Measurements from ENCODE around the gene IL17D.

Gene IL17D

GRCh38 chr13:20711301-20712044 is 8.0 kb downstream of the IL17D start:
- Histone ChIP-seq H3K9me3 (ENCODE audit: control insufficient read depth in 1 of 2, low read length in 2 of 2) (no peaks in the 10 kb centered on the region), H3K36me3 (ENCODE audit: control insufficient read depth in 1 of 2, insufficient read depth in 2 of 2, low read length in 2 of 2) (peaks cover 0 to 6% of the 10 kb centered on the region in 2 donors), H3K27me3 (ENCODE audit: low read depth, low read length) (no peaks in the 10 kb centered on the region), H3K4me3 (ENCODE audit: low read depth in 1 of 2, low read length in 2 of 2) (no peak overlapping the region), H3K4me1 (ENCODE audit: control insufficient read depth in 1 of 2, insufficient read depth in 2 of 2, low read length in 2 of 2) (peaks cover 0 to 13% of the 10 kb centered on the region in 2 donors), H3K27ac (ENCODE audit: low read length) (no peak overlapping the region)

DNA sequence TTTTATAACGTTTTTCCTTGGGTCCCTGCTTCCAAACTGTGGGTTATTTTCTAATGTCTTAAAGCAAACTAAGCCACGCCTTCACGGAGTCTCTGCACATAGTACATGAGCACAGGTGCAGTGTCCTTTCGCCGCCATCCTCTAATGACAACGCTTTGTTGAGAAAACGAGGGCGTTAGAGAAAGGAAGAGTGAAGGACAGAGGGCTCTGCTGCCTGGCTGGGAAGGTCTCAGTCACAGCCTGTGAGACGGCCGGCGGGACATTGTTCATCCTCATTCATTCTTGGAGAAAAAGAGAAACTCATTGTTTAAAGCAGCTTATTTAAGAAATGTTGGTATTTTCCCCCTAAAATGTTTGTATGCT is 9.5 kb downstream of the IL17D start:
- Histone ChIP-seq H3K27ac (ENCODE audit: low read length) (peak overlapping the region; percentile 49), H3K9me3 (ENCODE audit: control insufficient read depth in 1 of 2, low read length in 2 of 2) (no peaks in the 10 kb centered on the region), H3K4me3 (ENCODE audit: low read depth in 1 of 2, low read length in 2 of 2) (peak overlapping the region; percentile 32 to 54), H3K27me3 (ENCODE audit: low read depth, low read length) (no peaks in the 10 kb centered on the region), H3K4me1 (ENCODE audit: control insufficient read depth in 1 of 2, insufficient read depth in 2 of 2, low read length in 2 of 2) (peaks cover 0 to 13% of the 10 kb centered on the region in 2 donors), H3K36me3 (ENCODE audit: control insufficient read depth in 1 of 2, insufficient read depth in 2 of 2, low read length in 2 of 2) (peaks cover 0 to 6% of the 10 kb centered on the region in 2 donors)

- Histone ChIP-seq H3K27ac (ENCODE audit: low read length) (peak overlapping the region; percentile 49), H3K27me3 (ENCODE audit: low read depth, low read length) (no peaks in the 10 kb centered on the region), H3K4me3 (ENCODE audit: low read depth in 1 of 2, low read length in 2 of 2) (peak overlapping the region in 1 of 2 donors; percentile 9), H3K4me1 (ENCODE audit: control insufficient read depth in 1 of 2, insufficient read depth in 2 of 2, low read length in 2 of 2) (peaks cover 0 to 13% of the 10 kb centered on the region in 2 donors), H3K36me3 (ENCODE audit: control insufficient read depth in 1 of 2, insufficient read depth in 2 of 2, low read length in 2 of 2) (peaks cover 0 to 6% of the 10 kb centered on the region in 2 donors), H3K9me3 (ENCODE audit: control insufficient read depth in 1 of 2, low read length in 2 of 2) (no peaks in the 10 kb centered on the region)
Measured at GRCh38 chr13:20713751-20714150, 10.3 kb downstream of the IL17D start.

- H3K36me3 ChIP-seq (ENCODE audit: control insufficient read depth in 1 of 2, insufficient read depth in 2 of 2, low read length in 2 of 2) = peaks cover 0 to 6% of the 10 kb centered on the region in 2 donors
- H3K27me3 ChIP-seq (ENCODE audit: low read depth, low read length) = no peaks in the 10 kb centered on the region
- peak overlapping the region in 1 of 2 donors; percentile 9 for H3K4me3 ChIP-seq (ENCODE audit: low read depth in 1 of 2, low read length in 2 of 2)
- H3K4me1 ChIP-seq (ENCODE audit: control insufficient read depth in 1 of 2, insufficient read depth in 2 of 2, low read length in 2 of 2) = peaks cover 0 to 13% of the 10 kb centered on the region in 2 donors
- H3K9me3 ChIP-seq (ENCODE audit: control insufficient read depth in 1 of 2, low read length in 2 of 2) = no peaks in the 10 kb centered on the region
- peak overlapping the region; percentile 49 for H3K27ac ChIP-seq (ENCODE audit: low read length)
Measured at GRCh38 chr13:20714161-20714560, 10.7 kb downstream of the IL17D start.

DNA sequence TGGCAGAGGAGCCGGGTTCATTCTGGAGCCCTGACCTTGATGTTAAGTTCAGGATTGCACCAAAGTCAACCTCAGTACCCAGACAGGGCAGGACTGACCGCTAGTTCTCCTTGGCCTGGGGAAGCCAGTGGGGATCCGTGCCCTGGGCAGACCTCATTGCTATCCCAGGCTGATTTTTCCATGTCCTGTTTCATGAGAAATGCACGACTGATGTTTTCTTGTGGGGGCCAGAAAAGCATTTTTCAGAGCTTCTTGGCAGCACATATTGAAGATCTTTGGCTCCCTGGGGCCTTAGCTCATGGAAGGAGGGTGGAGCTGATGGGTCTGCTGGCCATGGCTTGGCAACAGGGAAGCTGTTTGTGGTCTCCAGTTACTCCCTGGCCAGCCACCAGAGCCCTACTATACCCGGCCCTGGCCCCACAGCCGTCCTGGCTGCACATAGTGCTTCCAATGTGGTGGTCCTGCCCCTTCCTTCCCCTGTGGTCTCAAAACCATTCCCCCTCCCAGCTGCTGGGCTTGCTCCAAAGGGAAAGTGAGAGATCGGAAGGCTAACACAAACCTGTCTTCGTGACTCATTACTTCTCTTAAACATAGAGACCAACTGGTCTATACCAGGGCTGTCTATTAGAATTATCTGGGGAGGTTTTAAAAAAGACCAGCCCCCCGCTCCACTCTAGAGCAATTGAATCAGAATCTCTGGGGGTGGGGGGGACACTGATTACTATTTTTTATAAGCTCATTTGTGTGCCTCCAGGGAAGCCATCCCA is 11.2 kb downstream of the IL17D start:
- H3K27me3 ChIP-seq (ENCODE audit: low read depth, low read length) = no peaks in the 10 kb centered on the region
- H3K4me3 ChIP-seq (ENCODE audit: low read depth in 1 of 2, low read length in 2 of 2) = peak overlapping the region in 1 of 2 donors; percentile 9
- H3K9me3 ChIP-seq (ENCODE audit: control insufficient read depth in 1 of 2, low read length in 2 of 2) = no peaks in the 10 kb centered on the region
- peaks cover 0 to 6% of the 10 kb centered on the region in 2 donors for H3K36me3 ChIP-seq (ENCODE audit: control insufficient read depth in 1 of 2, insufficient read depth in 2 of 2, low read length in 2 of 2)
- peak overlapping the region; percentile 49 for H3K27ac ChIP-seq (ENCODE audit: low read length)
- peaks cover 0 to 13% of the 10 kb centered on the region in 2 donors for H3K4me1 ChIP-seq (ENCODE audit: control insufficient read depth in 1 of 2, insufficient read depth in 2 of 2, low read length in 2 of 2)

- no peak overlapping the region for H3K4me3 ChIP-seq (ENCODE audit: low read depth in 1 of 2, low read length in 2 of 2)
- H3K27ac ChIP-seq (ENCODE audit: low read length) = no peak overlapping the region
- no peaks in the 10 kb centered on the region for H3K9me3 ChIP-seq (ENCODE audit: control insufficient read depth in 1 of 2, low read length in 2 of 2)
- H3K4me1 ChIP-seq (ENCODE audit: control insufficient read depth in 1 of 2, insufficient read depth in 2 of 2, low read length in 2 of 2) = peaks cover 0 to 13% of the 10 kb centered on the region in 2 donors
- no peaks in the 10 kb centered on the region for H3K27me3 ChIP-seq (ENCODE audit: low read depth, low read length)
- H3K36me3 ChIP-seq (ENCODE audit: control insufficient read depth in 1 of 2, insufficient read depth in 2 of 2, low read length in 2 of 2) = peaks cover 0 to 6% of the 10 kb centered on the region in 2 donors
Measured at GRCh38 chr13:20715330-20715712, 11.8 kb downstream of the IL17D start.

GRCh38 chr13:20716951-20717350 is 13.5 kb downstream of the IL17D start:
- Histone ChIP-seq H3K27ac (ENCODE audit: low read length) (no peak overlapping the region), H3K4me3 (ENCODE audit: low read depth in 1 of 2, low read length in 2 of 2) (no peak overlapping the region), H3K36me3 (ENCODE audit: control insufficient read depth in 1 of 2, insufficient read depth in 2 of 2, low read length in 2 of 2) (peaks cover 0 to 6% of the 10 kb centered on the region in 2 donors), H3K4me1 (ENCODE audit: control insufficient read depth in 1 of 2, insufficient read depth in 2 of 2, low read length in 2 of 2) (peaks cover 0 to 20% of the 10 kb centered on the region in 2 donors), H3K9me3 (ENCODE audit: control insufficient read depth in 1 of 2, low read length in 2 of 2) (no peaks in the 10 kb centered on the region), H3K27me3 (ENCODE audit: low read depth, low read length) (no peaks in the 10 kb centered on the region)

DNA sequence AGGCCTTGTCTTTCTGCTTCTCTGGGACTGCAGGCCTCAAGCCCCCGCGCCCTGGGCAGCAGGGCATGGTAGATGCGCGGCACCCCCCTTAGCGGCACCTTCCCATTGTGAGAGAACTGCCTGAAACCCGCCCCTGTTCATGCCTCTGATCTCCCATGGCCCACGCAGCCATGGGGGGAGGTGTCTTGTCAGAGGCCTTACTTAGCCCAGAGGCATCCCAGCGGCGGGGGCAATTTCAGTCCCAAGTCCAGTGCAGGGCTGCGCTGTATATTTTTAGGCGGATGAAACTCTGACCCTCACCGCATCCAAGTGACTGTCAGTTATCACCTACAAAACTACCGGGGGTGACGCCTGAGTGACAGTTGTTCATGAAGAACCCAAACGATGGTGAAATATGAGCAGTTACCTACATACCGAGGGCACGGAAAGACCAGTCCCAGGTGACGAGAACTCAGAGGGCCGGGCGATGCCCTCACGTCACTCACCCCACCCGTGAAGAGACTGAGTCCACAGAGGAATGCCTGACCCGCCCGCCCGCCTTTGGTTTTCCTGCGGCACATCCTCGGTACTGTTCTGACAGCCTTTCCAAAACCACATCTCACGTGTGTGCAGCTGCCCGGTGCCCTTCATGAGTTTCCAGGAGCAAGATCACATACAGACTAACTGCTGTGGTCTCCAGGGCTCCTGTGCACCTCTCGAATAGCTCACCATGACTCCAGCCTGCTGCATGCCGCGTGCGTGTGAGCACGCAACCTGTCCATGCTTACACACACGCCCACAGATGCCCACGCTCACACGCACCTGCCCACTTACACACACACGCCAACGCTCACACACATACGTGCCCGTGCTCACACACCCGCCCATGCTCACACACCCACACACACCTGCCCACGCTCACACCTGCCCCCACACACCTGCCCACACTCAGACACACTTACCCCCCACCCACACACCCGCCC is 14.4 kb downstream of the IL17D start:
- H3K27me3 ChIP-seq (ENCODE audit: low read depth, low read length) = no peaks in the 10 kb centered on the region
- H3K4me3 ChIP-seq (ENCODE audit: low read depth in 1 of 2, low read length in 2 of 2) = no peak overlapping the region
- peaks cover 0 to 20% of the 10 kb centered on the region in 2 donors for H3K4me1 ChIP-seq (ENCODE audit: control insufficient read depth in 1 of 2, insufficient read depth in 2 of 2, low read length in 2 of 2)
- no peaks in the 10 kb centered on the region for H3K9me3 ChIP-seq (ENCODE audit: control insufficient read depth in 1 of 2, low read length in 2 of 2)
- peaks cover 0 to 6% of the 10 kb centered on the region in 2 donors for H3K36me3 ChIP-seq (ENCODE audit: control insufficient read depth in 1 of 2, insufficient read depth in 2 of 2, low read length in 2 of 2)
- H3K27ac ChIP-seq (ENCODE audit: low read length) = no peak overlapping the region

GRCh38 chr13:20718958-20719566 is 15.6 kb downstream of the IL17D start:
- Histone ChIP-seq H3K4me1 (ENCODE audit: control insufficient read depth in 1 of 2, insufficient read depth in 2 of 2, low read length in 2 of 2) (peaks cover 0 to 17% of the 10 kb centered on the region in 2 donors), H3K9me3 (ENCODE audit: control insufficient read depth in 1 of 2, low read length in 2 of 2) (no peaks in the 10 kb centered on the region), H3K36me3 (ENCODE audit: control insufficient read depth in 1 of 2, insufficient read depth in 2 of 2, low read length in 2 of 2) (peaks cover 0 to 4% of the 10 kb centered on the region in 2 donors)

DNA sequence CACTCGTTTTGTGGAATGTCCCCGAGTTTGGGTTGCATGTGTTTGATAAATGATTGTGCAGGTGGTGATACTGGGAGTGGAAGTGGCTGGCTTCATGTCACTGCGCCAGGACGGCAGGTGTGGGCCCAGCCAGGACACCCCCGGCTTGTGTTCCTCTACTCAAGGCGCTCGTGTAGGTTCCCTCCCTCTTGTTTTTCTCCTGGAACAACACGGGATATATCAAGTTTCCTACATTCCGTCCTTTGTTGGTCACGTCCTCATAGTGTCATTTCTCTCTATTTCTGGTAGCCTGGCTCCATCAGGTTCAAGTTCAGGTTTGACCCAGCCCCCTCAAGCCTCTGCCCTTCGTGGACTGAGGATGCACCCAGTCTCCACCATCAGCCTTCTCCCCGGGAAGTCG is 16.3 kb downstream of the IL17D start:
- no peaks in the 10 kb centered on the region for H3K27me3 ChIP-seq (ENCODE audit: low read depth, low read length)
- no peak overlapping the region for H3K27ac ChIP-seq (ENCODE audit: low read length)
- H3K4me1 ChIP-seq (ENCODE audit: control insufficient read depth in 1 of 2, insufficient read depth in 2 of 2, low read length in 2 of 2) = peaks cover 0 to 9% of the 10 kb centered on the region in 2 donors
- H3K4me3 ChIP-seq (ENCODE audit: low read depth in 1 of 2, low read length in 2 of 2) = no peak overlapping the region
- H3K9me3 ChIP-seq (ENCODE audit: control insufficient read depth in 1 of 2, low read length in 2 of 2) = no peaks in the 10 kb centered on the region
- no peaks in the 10 kb centered on the region for H3K36me3 ChIP-seq (ENCODE audit: control insufficient read depth in 1 of 2, insufficient read depth in 2 of 2, low read length in 2 of 2)

More at GRCh38 chr13:20718958-20719566, 15.6 kb downstream of the IL17D start:
- H3K27ac ChIP-seq (ENCODE audit: low read length) = no peak overlapping the region
- H3K4me3 ChIP-seq (ENCODE audit: low read depth in 1 of 2, low read length in 2 of 2) = no peak overlapping the region
- no peaks in the 10 kb centered on the region for H3K27me3 ChIP-seq (ENCODE audit: low read depth, low read length)
